Measurements from ENCODE around the gene SMIM24. TPM values are rescaled to one million over a fixed set of nuclear protein-coding genes. Genes with fewer than 3 reads are reported as not detected.

The SMIM24 gene
- total and polyA plus RNA-seq, 4 donors = 0.10 to 0.22 (median 0.15) TPM; not detected in 1

- DNase-seq (no peak), ATAC-seq (ENCODE audit: insufficient read depth, low FRiP score) (no peak)
- no peaks in the 10 kb centered on the region for H3K9me3 ChIP-seq (ENCODE audit: control insufficient read depth in 4 of 4, insufficient read depth in 3 of 4, low read length in 3 of 4)
- no peak for TF ChIP-seq CTCF (IDR thresholded peaks at IDR 0.05; ENCODE audit: control extremely low read depth, extremely low read depth)
- peaks cover 0 to 14% (median 0%) of the 10 kb centered on the region in 5 donors for H3K4me1 ChIP-seq (ENCODE audit: control insufficient read depth in 5 of 5, insufficient read depth in 5 of 5, low read length in 5 of 5)
- no peak overlapping the region for H3K4me3 ChIP-seq
- H3K27me3 ChIP-seq (ENCODE audit: control insufficient read depth in 3 of 3, insufficient read depth in 3 of 3, low read length in 2 of 3) = no peaks in the 10 kb centered on the region
- H3K9ac ChIP-seq (ENCODE audit: insufficient read depth in 1 of 2, low read length in 2 of 2) = no peak overlapping the region
- H3K27ac ChIP-seq (ENCODE audit: low read depth in 1 of 2, low read length in 1 of 2) = no peak overlapping the region
- peaks cover 0 to 6% (median 0%) of the 10 kb centered on the region in 4 donors for H3K36me3 ChIP-seq (ENCODE audit: control insufficient read depth in 4 of 4, insufficient read depth in 4 of 4, low read length in 4 of 4)
- WGBS, 2 donors = 53 to 56% methylated on average over 14 of the region's 14 CpGs
Observed at GRCh38 chr19:3469638-3470499, 10.5 kb downstream of the SMIM24 start.

GRCh38 chr19:3468211-3468610 lies 12.1 kb downstream of the SMIM24 start:
- Histone ChIP-seq H3K27me3 (ENCODE audit: control insufficient read depth in 3 of 3, insufficient read depth in 3 of 3, low read length in 2 of 3) (no peaks in the 10 kb centered on the region), H3K4me1 (ENCODE audit: control insufficient read depth in 5 of 5, insufficient read depth in 5 of 5, low read length in 5 of 5) (peaks cover 0 to 19% (median 0%) of the 10 kb centered on the region in 5 donors), H3K27ac (ENCODE audit: low read depth in 1 of 2, low read length in 1 of 2) (no peak overlapping the region), H3K9ac (ENCODE audit: insufficient read depth in 1 of 2, low read length in 2 of 2) (no peak overlapping the region), H3K4me3 (no peak overlapping the region), H3K36me3 (ENCODE audit: control insufficient read depth in 4 of 4, insufficient read depth in 4 of 4, low read length in 4 of 4) (peaks cover 0 to 21% (median 3%) of the 10 kb centered on the region in 4 donors), H3K9me3 (ENCODE audit: control insufficient read depth in 4 of 4, insufficient read depth in 3 of 4, low read length in 3 of 4) (no peaks in the 10 kb centered on the region)
- TF ChIP-seq CTCF (IDR thresholded peaks at IDR 0.05; ENCODE audit: control extremely low read depth, extremely low read depth) = no peak
- ATAC-seq (ENCODE audit: insufficient read depth, low FRiP score) (no peak), DNase-seq (no peak)
- 90 to 92% methylated on average over 3 of the region's 3 CpGs for WGBS, 2 donors

- no peak for TF ChIP-seq CTCF (IDR thresholded peaks at IDR 0.05; ENCODE audit: control extremely low read depth, extremely low read depth)
- no peak overlapping the region for H3K27ac ChIP-seq (ENCODE audit: low read depth in 1 of 2, low read length in 1 of 2)
Observed at GRCh38 chr19:3467437-3468198, 12.7 kb downstream of the SMIM24 start.

More at GRCh38 chr19:3467437-3468198, 12.7 kb downstream of the SMIM24 start:
- 85 to 86% methylated on average over 10 of the region's 10 CpGs for WGBS, 2 donors
- ATAC-seq (ENCODE audit: insufficient read depth, low FRiP score) = no peak
- Histone ChIP-seq H3K36me3 (ENCODE audit: control insufficient read depth in 4 of 4, insufficient read depth in 4 of 4, low read length in 4 of 4) (peaks cover 0 to 26% (median 5%) of the 10 kb centered on the region in 4 donors), H3K4me3 (no peak overlapping the region), H3K9me3 (ENCODE audit: control insufficient read depth in 4 of 4, insufficient read depth in 3 of 4, low read length in 3 of 4) (no peaks in the 10 kb centered on the region), H3K27me3 (ENCODE audit: control insufficient read depth in 3 of 3, insufficient read depth in 3 of 3, low read length in 2 of 3) (no peaks in the 10 kb centered on the region), H3K4me1 (ENCODE audit: control insufficient read depth in 5 of 5, insufficient read depth in 5 of 5, low read length in 5 of 5) (peaks cover 0 to 24% (median 0%) of the 10 kb centered on the region in 5 donors), H3K9ac (ENCODE audit: insufficient read depth in 1 of 2, low read length in 2 of 2) (no peak overlapping the region)
- no peak for DNase-seq

Measured in lung (tissue), 12 donors.